Duodenal mucosa (tissue), 2 donors: ENCODE data around the gene BROX.
"Not testable (repeated sequence)": the region's sequence is repeated elsewhere in the genome, so short reads cannot be mapped to it uniquely, and the experiment has no call there.

Source experiments
- H3K27ac ChIP-seq: one replicate; pipeline ENCODE4 v1.7.0; 2013; ENCODE audit warnings: low read depth, low read length
- H3K27me3 ChIP-seq, 2 donors: one replicate each; pipeline ENCODE4 v1.7.0; 2013; ENCODE audit warnings: low read length in 2 of 2, control low read depth in 1 of 2; ENCODE audit not compliant: insufficient read depth in 2 of 2, control insufficient read depth in 1 of 2
- H3K36me3 ChIP-seq, 2 donors: one replicate each; pipeline ENCODE4 v1.7.0; 2013; ENCODE audit warnings: low read length in 2 of 2, control low read depth in 1 of 2; ENCODE audit not compliant: insufficient read depth in 2 of 2, control insufficient read depth in 1 of 2
- H3K4me1 ChIP-seq, 2 donors: one replicate each; pipeline ENCODE4 v1.7.0; 2013; ENCODE audit warnings: low read length in 2 of 2, control low read depth in 1 of 2; ENCODE audit not compliant: insufficient read depth in 2 of 2, control insufficient read depth in 1 of 2
- H3K4me3 ChIP-seq, 2 donors: one replicate each; pipeline ENCODE4 v1.7.0; 2013; ENCODE audit warnings: low read length in 2 of 2, low read depth in 1 of 2
- H3K9ac ChIP-seq, 2 donors: one replicate each; pipeline ENCODE4 v1.7.0; 2013; ENCODE audit warnings: low read length in 2 of 2, low read depth in 1 of 2
- H3K9me3 ChIP-seq, 2 donors: one replicate each; pipeline ENCODE4 v1.7.0; 2013; ENCODE audit warnings: low read length in 2 of 2, control low read depth in 1 of 2; ENCODE audit not compliant: control insufficient read depth in 1 of 2

The BROX gene

GRCh38 chr1:222730866-222731265 is 18.5 kb downstream of the BROX start:
- Histone ChIP-seq H3K9me3 (no peaks in the 10 kb centered on the region), H3K27ac (no peak overlapping the region), H3K9ac (no peak overlapping the region), H3K27me3 (no peaks in the 10 kb centered on the region), H3K4me3 (no peak overlapping the region), H3K36me3 (peaks cover 57 to 90% of the 10 kb centered on the region in 2 donors), H3K4me1 (no peaks in the 10 kb centered on the region)

GRCh38 chr1:222732216-222733159 is 20.1 kb downstream of the BROX start:
- Histone ChIP-seq H3K4me1 (peaks cover 4 to 7% of the 10 kb centered on the region in 2 donors), H3K9me3 (no peaks in the 10 kb centered on the region), H3K4me3 (no peak overlapping the region), H3K9ac (no peak overlapping the region), H3K27ac (no peak overlapping the region), H3K27me3 (no peaks in the 10 kb centered on the region), H3K36me3 (peaks cover 47 to 80% of the 10 kb centered on the region in 2 donors)

- no peaks in the 10 kb centered on the region for H3K27me3 ChIP-seq
- H3K9ac ChIP-seq, result no peak overlapping the region
- no peak overlapping the region for H3K27ac ChIP-seq
- no peaks in the 10 kb centered on the region for H3K9me3 ChIP-seq
- H3K4me3 ChIP-seq, result no peak overlapping the region
- H3K4me1 ChIP-seq, result peaks cover 4 to 7% of the 10 kb centered on the region in 2 donors
- peaks cover 27 to 58% of the 10 kb centered on the region in 2 donors for H3K36me3 ChIP-seq
Observed at GRCh38 chr1:222734740-222735139, 22.4 kb downstream of the BROX start.

- Histone ChIP-seq H3K36me3 (peaks cover 12 to 42% of the 10 kb centered on the region in 2 donors), H3K4me3 (no peak overlapping the region), H3K9me3 (no peaks in the 10 kb centered on the region), H3K4me1 (peaks cover 4 to 7% of the 10 kb centered on the region in 2 donors), H3K27me3 (no peaks in the 10 kb centered on the region), H3K27ac (no peak overlapping the region), H3K9ac (no peak overlapping the region)
Observed at GRCh38 chr1:222736470-222736869, 24.1 kb downstream of the BROX start.

GRCh38 chr1:222736972-222737371 is 24.6 kb downstream of the BROX start, which contains the start of gene FAM177B:
Gene FAM177B (plus strand): TSS chr1:222737202. CDS start chr1:222746546, 9,344 bp downstream.
- Histone ChIP-seq H3K9me3 (no peaks in the 10 kb centered on the region), H3K4me3 (no peak within 1 kb of the TSS), H3K27me3 (no peaks in the 10 kb centered on the region), H3K4me1 (peaks cover 4 to 7% of the 10 kb centered on the region in 2 donors), H3K27ac (no peak within 1 kb of the TSS), H3K36me3 (peaks cover 9 to 37% of the 10 kb centered on the region in 2 donors), H3K9ac (no peak within 1 kb of the TSS)

GRCh38 chr1:222739465-222739864 is 27.1 kb downstream of the BROX start:
- Histone ChIP-seq H3K4me3 (no peak overlapping the region), H3K4me1 (peaks cover 4 to 7% of the 10 kb centered on the region in 2 donors), H3K9me3 (no peaks in the 10 kb centered on the region), H3K27ac (no peak overlapping the region), H3K36me3 (peaks cover 3 to 16% of the 10 kb centered on the region in 2 donors), H3K27me3 (no peaks in the 10 kb centered on the region), H3K9ac (no peak overlapping the region)

GRCh38 chr1:222739929-222740328 is 27.6 kb downstream of the BROX start:
- H3K27ac ChIP-seq, result no peak overlapping the region
- H3K9me3 ChIP-seq, result no peaks in the 10 kb centered on the region
- H3K9ac ChIP-seq, result no peak overlapping the region
- H3K4me3 ChIP-seq, result no peak overlapping the region
- H3K4me1 ChIP-seq, result peaks cover 4 to 7% of the 10 kb centered on the region in 2 donors
- H3K27me3 ChIP-seq, result no peaks in the 10 kb centered on the region
- H3K36me3 ChIP-seq, result peaks cover 0 to 12% of the 10 kb centered on the region in 2 donors

GRCh38 chr1:222741630-222742457 is 29.5 kb downstream of the BROX start:
- not testable (repeated sequence) for H3K36me3 ChIP-seq, H3K27ac ChIP-seq, H3K4me1 ChIP-seq, H3K9me3 ChIP-seq, H3K9ac ChIP-seq, H3K27me3 ChIP-seq, H3K4me3 ChIP-seq

GRCh38 chr1:222749927-222750326 is 37.6 kb downstream of the BROX start:
- Histone ChIP-seq H3K27me3 (no peaks in the 10 kb centered on the region), H3K9ac (no peak overlapping the region), H3K36me3 (no peaks in the 10 kb centered on the region), H3K4me3 (no peak overlapping the region), H3K9me3 (no peaks in the 10 kb centered on the region), H3K4me1 (peaks cover 0 to 8% of the 10 kb centered on the region in 2 donors), H3K27ac (no peak overlapping the region)

GRCh38 chr1:222750651-222751050 is 38.3 kb downstream of the BROX start:
- Histone ChIP-seq H3K4me1 (peaks cover 0 to 8% of the 10 kb centered on the region in 2 donors), H3K27me3 (no peaks in the 10 kb centered on the region), H3K27ac (no peak overlapping the region), H3K9ac (no peak overlapping the region), H3K36me3 (no peaks in the 10 kb centered on the region), H3K9me3 (no peaks in the 10 kb centered on the region), H3K4me3 (no peak overlapping the region)
